Suppressor macrophage (primary cell): ENCODE measurements around the gene GPR68.
"Not testable (repeated sequence)": the region's sequence is repeated elsewhere in the genome, so short reads cannot be mapped to it uniquely, and the experiment has no call there.

Experiments used
- DNase-seq, 4 experiments: peaks; one replicate each; pipeline ENCODE4 v3.0.0-alpha.2; 2020 to 2022

GPR68 gene

GRCh38 chr14:91252871-91253794 is 8.6 kb upstream of the GPR68 start:
- peak in 3 of 4 experiments; percentile 25 to 75 (median 64) for DNase-seq

GRCh38 chr14:91250912-91251311 is 6.4 kb upstream of the GPR68 start:
- DNase-seq: no peak

GRCh38 chr14:91249841-91250616 is 5.5 kb upstream of the GPR68 start:
- peak; percentile 39 to 66 (median 64) for DNase-seq

- DNase-seq: no peak
Measured at GRCh38 chr14:91246051-91246852, 1.7 kb upstream of the GPR68 start.

GRCh38 chr14:91245616-91246015 is 1.1 kb upstream of the GPR68 start:
- DNase-seq: not testable (repeated sequence)

- DNase-seq: no peak
Measured at GRCh38 chr14:91245029-91245428, 525 bp upstream of the GPR68 start.

- DNase-seq: no peak
Measured at GRCh38 chr14:91243074-91243471, 1.4 kb downstream of the GPR68 start.

- no peak for DNase-seq
Measured at GRCh38 chr14:91242635-91243034, 1.9 kb downstream of the GPR68 start.

GRCh38 chr14:91241863-91242262 is 2.6 kb downstream of the GPR68 start:
- DNase-seq: peak; percentile 60 to 80 (median 74)

GRCh38 chr14:91238661-91239060 is 5.8 kb downstream of the GPR68 start:
- DNase-seq: peak in 2 of 4 experiments; percentile 50 to 51

GRCh38 chr14:91238085-91238484 is 6.4 kb downstream of the GPR68 start:
- DNase-seq: peak in 2 of 4 experiments; percentile 67 to 72

- no peak for DNase-seq
Measured at GRCh38 chr14:91237219-91237618, 7.3 kb downstream of the GPR68 start.

- no peak for DNase-seq
Measured at GRCh38 chr14:91235841-91236240, 8.7 kb downstream of the GPR68 start.

GRCh38 chr14:91234791-91235114 is 9.8 kb downstream of the GPR68 start:
- no peak for DNase-seq

- no peak for DNase-seq
Measured at GRCh38 chr14:91233936-91234790, 10.3 kb downstream of the GPR68 start.

GRCh38 chr14:91232603-91233002 is 11.9 kb downstream of the GPR68 start:
- peak; percentile 78 to 92 (median 86) for DNase-seq

GRCh38 chr14:91232052-91232451 is 12.5 kb downstream of the GPR68 start:
- peak in 3 of 4 experiments; percentile 54 to 65 (median 55) for DNase-seq

- peak; percentile 62 to 82 (median 79) for DNase-seq
Measured at GRCh38 chr14:91231446-91231845, 13.1 kb downstream of the GPR68 start.

GRCh38 chr14:91230397-91231035 is 14.0 kb downstream of the GPR68 start:
- DNase-seq: no peak

- DNase-seq: peak; percentile 50 to 75 (median 70)
Measured at GRCh38 chr14:91229743-91230200, 14.7 kb downstream of the GPR68 start.

GRCh38 chr14:91229005-91229382 is 15.5 kb downstream of the GPR68 start:
- DNase-seq: no peak
